Keratinocyte (primary cell): ENCODE measurements around the gene LCE2C. TPM values are rescaled to one million over a fixed set of nuclear protein-coding genes. Genes with fewer than 3 reads are reported as not detected.
A peak's percentile ranks its signal among the peaks of the same experiment; 100 is the strongest.

Source experiments
- DNase-seq: peaks from one replicate; pipeline ENCODE4 v3.0.0-alpha.2; 2011; ENCODE audit warnings: low read depth, missing footprints, low spot score
- FAIRE-seq: peaks from 2 replicates; lab custom pipeline; 2011; peaks lifted over from hg19 to GRCh38; lab: Jason Lieb, UNC
- H2AFZ ChIP-seq: 2 replicates; pipeline ENCODE4 v1.6.0; 2012; ENCODE audit warnings: low read length, control low read depth, inconsistent platforms; ENCODE audit not compliant: control insufficient read depth
- H3K27ac ChIP-seq: 2 replicates; pipeline ENCODE4 v1.5.1; 2011; ENCODE audit warnings: low read length; ENCODE audit not compliant: control insufficient read depth, insufficient read depth
- H3K27me3 ChIP-seq: 3 replicates; pipeline ENCODE4 v1.6.0; 2011; ENCODE audit warnings: low read length; ENCODE audit not compliant: control insufficient read depth, insufficient read depth; ENCODE audit errors: extremely low read depth
- H3K36me3 ChIP-seq, 2 experiments: 2 replicates in 1 of 2; 3 replicates in 1 of 2; pipeline ENCODE4 v1.5.1; 2011; ENCODE audit warnings: low read length in 2 of 2, mild to moderate bottlenecking in 1 of 2; ENCODE audit not compliant: control insufficient read depth in 2 of 2, insufficient read depth in 2 of 2; ENCODE audit errors: extremely low read depth in 1 of 2
- H3K4me1 ChIP-seq: 3 replicates; pipeline ENCODE4 v1.5.1; 2011; ENCODE audit warnings: low read length; ENCODE audit not compliant: control insufficient read depth, insufficient read depth; ENCODE audit errors: extremely low read depth
- H3K4me2 ChIP-seq: 3 replicates; pipeline ENCODE4 v1.6.0; 2011; ENCODE audit warnings: low read depth, low read length; ENCODE audit not compliant: control insufficient read depth, insufficient read depth; ENCODE audit errors: extremely low read depth
- H3K4me3 ChIP-seq, 3 experiments: fragments of 200-600 bp in 1 of 3; sonication (generic) in 1 of 3; 2 replicates in 2 of 3; 3 replicates in 1 of 3; pipeline ENCODE4 v1.5.1; 2011 to 2016; ENCODE audit warnings: low read length in 3 of 3, mild to moderate bottlenecking in 3 of 3, control low read depth in 2 of 3, inconsistent platforms in 1 of 3, low read depth in 1 of 3, mixed read lengths in 1 of 3, mixed run types in 1 of 3, moderate library complexity in 1 of 3; ENCODE audit not compliant: control insufficient read depth in 2 of 3, insufficient read depth in 2 of 3; ENCODE audit errors: extremely low read depth in 1 of 3
- H3K79me2 ChIP-seq: 2 replicates; pipeline ENCODE4 v1.6.0; 2012; ENCODE audit warnings: low read length; ENCODE audit not compliant: control insufficient read depth, insufficient read depth
- H3K9ac ChIP-seq: 3 replicates; pipeline ENCODE4 v1.6.0; 2011; ENCODE audit warnings: low read length; ENCODE audit not compliant: control insufficient read depth, insufficient read depth; ENCODE audit errors: extremely low read depth
- H3K9me1 ChIP-seq: 3 replicates; pipeline ENCODE4 v1.6.0; 2011; ENCODE audit warnings: low read length; ENCODE audit not compliant: control insufficient read depth, insufficient read depth; ENCODE audit errors: extremely low read depth
- H3K9me3 ChIP-seq: 2 replicates; pipeline ENCODE4 v1.5.1; 2012; ENCODE audit warnings: low read depth, low read length; ENCODE audit not compliant: control insufficient read depth
- H4K20me1 ChIP-seq: 3 replicates; pipeline ENCODE4 v1.6.0; 2011; ENCODE audit warnings: low read length; ENCODE audit not compliant: control insufficient read depth, insufficient read depth; ENCODE audit errors: extremely low read depth
- CTCF ChIP-seq, 3 experiments: IDR thresholded peaks in 1 of 3; conservative IDR thresholded peaks in 1 of 3; optimal IDR thresholded peaks in 1 of 3; 2 replicates in 2 of 3; 3 replicates in 1 of 3; pipeline versions ENCODE3 to v1.5.1; 2011; ENCODE audit warnings: low read length in 3 of 3, mild to moderate bottlenecking in 3 of 3, moderate library complexity in 2 of 3, control low read depth in 1 of 3, inconsistent platforms in 1 of 3; ENCODE audit not compliant: insufficient read depth in 2 of 3; ENCODE audit errors: extremely low read depth in 1 of 3
- EZH2 ChIP-seq: IDR thresholded peaks from one replicate; pipeline ENCODE4 v1.6.1; 2012; ENCODE audit warnings: inconsistent platforms, mild to moderate bottlenecking, low read length, moderate library complexity
- dilution Hi-C: fragments of 300-500 bp; cut with MboI; formaldehyde crosslinking; loops from one replicate; pipeline ENCODE4 v1.7.0; 2020; ENCODE audit warnings: low sequenced_read_pairs; ENCODE audit not compliant: extremely low pct_ligation_motif_present
- polyA plus RNA-seq, 5 experiments: library from polyadenylated mRNA; depleted of rRNA in 3 of 5; stranded (reverse) in 3 of 5; stranded (forward) in 1 of 5; unstranded in 1 of 5; fragments of >200 nt; gene quantifications; 1 replicate in 1 of 5; 2 replicates in 3 of 5; 3 replicates in 1 of 5; pipeline versions ENCODE4 v1.2.1 to v1.2.3, GENCODE V29; 2011 to 2012; ENCODE audit warnings: missing spikeins in 2 of 5, low read depth in 1 of 5, low replicate concordance in 1 of 5

LCE2C gene
- polyA plus RNA-seq, 1 donor (not counting 4 experiments of a cell fraction or from before 2014, with no cell fraction given) = 0.41 TPM

GRCh38 chr1:152646656-152647055, 28.4 kb upstream of the LCE2C start:
- Histone ChIP-seq H4K20me1 (no peaks in the 10 kb centered on the region), H3K9me1 (no peaks in the 10 kb centered on the region), H3K4me3 (no peak overlapping the region), H3K36me3 (no peaks in the 10 kb centered on the region), H2AFZ (no peak overlapping the region), H3K27me3 (peaks cover 5% of the 10 kb centered on the region), H3K4me2 (no peak overlapping the region), H3K9me3 (no peaks in the 10 kb centered on the region), H3K9ac (no peak overlapping the region), H3K27ac (no peak overlapping the region), H3K79me2 (no peaks in the 10 kb centered on the region), H3K4me1 (no peaks in the 10 kb centered on the region)
- DNase-seq (no peak), FAIRE-seq (no peak)
- dilution Hi-C loops = no loop called here
- TF ChIP-seq EZH2 = no peak
- TF ChIP-seq CTCF (optimal IDR thresholded peaks at IDR 0.05 in 1 of 3, IDR thresholded peaks at IDR 0.05 in 1 of 3, conservative IDR thresholded peaks at IDR 0.05 in 1 of 3; ENCODE audit: extremely low read depth in 1 of 3, insufficient read depth in 2 of 3, low read length in 3 of 3) = no peak

DNA sequence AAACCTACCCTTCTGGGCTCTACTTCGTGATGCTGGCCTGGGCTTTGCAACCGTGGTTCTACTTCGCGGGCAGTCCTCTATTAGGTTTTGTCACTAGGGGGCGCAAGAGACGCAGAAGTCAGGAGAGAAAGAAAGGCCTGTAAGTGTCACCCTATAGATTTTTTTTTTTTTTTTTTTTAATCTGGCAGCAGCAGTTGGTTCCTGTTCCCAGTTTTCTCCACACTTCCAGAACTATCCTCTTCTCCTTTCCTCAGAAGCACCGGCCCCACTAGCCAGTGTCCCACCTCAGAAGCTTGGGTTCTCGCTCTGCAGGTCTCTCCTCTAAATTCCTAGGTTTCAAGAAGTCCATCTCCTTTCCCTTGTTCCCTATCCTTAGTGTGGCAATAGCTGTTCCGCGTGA, 21.0 kb upstream of the LCE2C start:
- Histone ChIP-seq H3K4me3 (no peak overlapping the region), H3K27me3 (no peaks in the 10 kb centered on the region), H3K9me1 (no peaks in the 10 kb centered on the region), H3K9me3 (no peaks in the 10 kb centered on the region), H4K20me1 (no peaks in the 10 kb centered on the region), H2AFZ (no peak overlapping the region), H3K4me2 (no peak overlapping the region), H3K79me2 (no peaks in the 10 kb centered on the region), H3K9ac (no peak overlapping the region), H3K36me3 (no peaks in the 10 kb centered on the region), H3K27ac (no peak overlapping the region), H3K4me1 (peaks cover 6% of the 10 kb centered on the region)
- peak; percentile 55 for FAIRE-seq
- peak; percentile 19 for DNase-seq
- dilution Hi-C loops = no loop called here
- peak; percentile 67 to 86 (median 80) for TF ChIP-seq CTCF (optimal IDR thresholded peaks at IDR 0.05 in 1 of 3, IDR thresholded peaks at IDR 0.05 in 1 of 3, conservative IDR thresholded peaks at IDR 0.05 in 1 of 3; ENCODE audit: extremely low read depth in 1 of 3, insufficient read depth in 2 of 3, low read length in 3 of 3)
- no peak for TF ChIP-seq EZH2
